ENCODE data around the gene DYNC1I1. TPM values are rescaled to one million over a fixed set of nuclear protein-coding genes. Genes with fewer than 3 reads are reported as not detected.

The DYNC1I1 gene
- total and polyA plus RNA-seq, 2 experiments from 2014 or later = 0.53 to 1.4 TPM

GRCh38 chr7:96061009-96061408 lies 288.7 kb downstream of the DYNC1I1 start:
- Histone ChIP-seq H2AFZ (no peak overlapping the region), H4K20me1 (ENCODE audit: insufficient read depth) (no peaks in the 10 kb centered on the region), H3K4me2 (ENCODE audit: unreplicated experiment) (no peak overlapping the region), H3K27ac (no peak overlapping the region), H3K9me2 (ENCODE audit: insufficient read depth) (no peaks in the 10 kb centered on the region), H3K4me1 (ENCODE audit: insufficient read depth) (no peaks in the 10 kb centered on the region), H3K79me2 (ENCODE audit: insufficient read depth) (no peaks in the 10 kb centered on the region), H3K9ac (no peak overlapping the region), H3K9me3 (ENCODE audit: low read depth) (no peaks in the 10 kb centered on the region), H3K36me3 (ENCODE audit: low read depth) (no peaks in the 10 kb centered on the region), H3F3A (ENCODE audit: insufficient read depth) (no peaks in the 10 kb centered on the region), H3K27me3 (replicated peaks; ENCODE audit: insufficient read depth) (0 out of 2 replicates have a peak, but pooled peaks cover 6% of the 10 kb centered on the region), H3K4me3 (no peak overlapping the region)
- in situ Hi-C loops (cut with MboI) = no loop called here
- DNase-seq = no peak
- TF ChIP-seq EZH2 (IDR thresholded peaks at IDR 0.05; ENCODE audit: insufficient read depth, poor library complexity, severe bottlenecking) = no peak
- no peak for TF ChIP-seq EZH2phosphoT487 (IDR thresholded peaks at IDR 0.05; ENCODE audit: insufficient read depth, low read depth)
- WGBS, 2 experiments (ENCODE audit: low coverage in 1 of 2, low lambda C conversion rate in 2 of 2, missing lambda C conversion rate in 2 of 2) = 7 to 8% methylated on average over 7 of the region's 7 CpGs

DNA sequence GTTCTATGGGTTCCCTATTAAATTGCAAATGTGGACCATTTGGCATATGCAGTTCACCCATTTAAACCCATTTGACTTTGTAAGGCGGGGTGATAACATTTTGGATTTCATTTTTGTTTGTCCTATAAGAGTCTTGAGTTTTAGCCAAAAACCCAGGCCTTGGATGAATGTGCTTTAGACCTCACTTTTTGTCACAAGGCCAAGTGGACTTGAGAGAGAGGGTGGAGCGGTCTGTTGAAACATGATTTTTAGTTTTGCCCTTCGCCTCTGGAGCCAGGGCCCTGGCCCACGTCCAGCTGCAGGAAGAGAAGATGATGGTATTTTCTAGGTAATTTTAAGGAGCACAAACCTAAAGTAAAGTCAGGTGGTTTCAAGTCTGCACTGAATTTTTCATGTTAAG lies 289.5 kb downstream of the DYNC1I1 start:
- H4K20me1 ChIP-seq (ENCODE audit: insufficient read depth) = no peaks in the 10 kb centered on the region
- H3K79me2 ChIP-seq (ENCODE audit: insufficient read depth) = no peaks in the 10 kb centered on the region
- H3K27me3 ChIP-seq (replicated peaks; ENCODE audit: insufficient read depth) = peaks cover 14% of the 10 kb centered on the region
- H2AFZ ChIP-seq = no peak overlapping the region
- H3K4me3 ChIP-seq = no peak overlapping the region
- no peak overlapping the region for H3K27ac ChIP-seq
- no peaks in the 10 kb centered on the region for H3K4me1 ChIP-seq (ENCODE audit: insufficient read depth)
- no peaks in the 10 kb centered on the region for H3F3A ChIP-seq (ENCODE audit: insufficient read depth)
- WGBS, 2 experiments (ENCODE audit: low coverage in 1 of 2, low lambda C conversion rate in 2 of 2, missing lambda C conversion rate in 2 of 2) = 27 to 33% methylated on average over 4 of the region's 4 CpGs
- H3K9me3 ChIP-seq (ENCODE audit: low read depth) = no peaks in the 10 kb centered on the region
- no peaks in the 10 kb centered on the region for H3K9me2 ChIP-seq (ENCODE audit: insufficient read depth)
- no peak for TF ChIP-seq EZH2 (IDR thresholded peaks at IDR 0.05; ENCODE audit: insufficient read depth, poor library complexity, severe bottlenecking)
- no peak for TF ChIP-seq EZH2phosphoT487 (IDR thresholded peaks at IDR 0.05; ENCODE audit: insufficient read depth, low read depth)
- no peaks in the 10 kb centered on the region for H3K36me3 ChIP-seq (ENCODE audit: low read depth)
- DNase-seq = peak; percentile 20
- in situ Hi-C loops (cut with MboI) = no loop called here
- H3K9ac ChIP-seq = no peak overlapping the region
- no peak overlapping the region for H3K4me2 ChIP-seq (ENCODE audit: unreplicated experiment)

- no peaks in the 10 kb centered on the region for H4K20me1 ChIP-seq (ENCODE audit: insufficient read depth)
- no peaks in the 10 kb centered on the region for H3K79me2 ChIP-seq (ENCODE audit: insufficient read depth)
- peaks cover 9% of the 10 kb centered on the region for H3K27me3 ChIP-seq (replicated peaks; ENCODE audit: insufficient read depth)
- 53 to 81% methylated on average over 1 of the region's 1 CpG for WGBS, 2 experiments (ENCODE audit: low coverage in 1 of 2, low lambda C conversion rate in 2 of 2, missing lambda C conversion rate in 2 of 2)
- no peak overlapping the region for H3K9ac ChIP-seq
- H3K4me3 ChIP-seq = no peak overlapping the region
- H3K9me2 ChIP-seq (ENCODE audit: insufficient read depth) = no peaks in the 10 kb centered on the region
- TF ChIP-seq EZH2phosphoT487 (IDR thresholded peaks at IDR 0.05; ENCODE audit: insufficient read depth, low read depth) = no peak
- no peak for TF ChIP-seq EZH2 (IDR thresholded peaks at IDR 0.05; ENCODE audit: insufficient read depth, poor library complexity, severe bottlenecking)
- no peak overlapping the region for H3K4me2 ChIP-seq (ENCODE audit: unreplicated experiment)
- DNase-seq = no peak
- no peak overlapping the region for H2AFZ ChIP-seq
- in situ Hi-C loops (cut with MboI) = no loop called here
- no peaks in the 10 kb centered on the region for H3K4me1 ChIP-seq (ENCODE audit: insufficient read depth)
- H3K36me3 ChIP-seq (ENCODE audit: low read depth) = no peaks in the 10 kb centered on the region
- H3K27ac ChIP-seq = no peak overlapping the region
- no peaks in the 10 kb centered on the region for H3F3A ChIP-seq (ENCODE audit: insufficient read depth)
- H3K9me3 ChIP-seq (ENCODE audit: low read depth) = no peaks in the 10 kb centered on the region
These were observed 295.0 kb downstream of the DYNC1I1 start for GRCh38 chr7:96067321-96067720.

- in situ Hi-C loops (cut with MboI) = no loop called here
- Histone ChIP-seq H3K4me2 (ENCODE audit: unreplicated experiment) (no peak overlapping the region), H3K27me3 (replicated peaks; ENCODE audit: insufficient read depth) (peaks cover 9% of the 10 kb centered on the region), H3K4me1 (ENCODE audit: insufficient read depth) (no peaks in the 10 kb centered on the region), H3K36me3 (ENCODE audit: low read depth) (no peaks in the 10 kb centered on the region), H3F3A (ENCODE audit: insufficient read depth) (no peaks in the 10 kb centered on the region), H3K9ac (no peak overlapping the region), H3K27ac (no peak overlapping the region), H4K20me1 (ENCODE audit: insufficient read depth) (no peaks in the 10 kb centered on the region), H3K9me2 (ENCODE audit: insufficient read depth) (no peaks in the 10 kb centered on the region), H3K9me3 (ENCODE audit: low read depth) (no peaks in the 10 kb centered on the region), H2AFZ (no peak overlapping the region), H3K79me2 (ENCODE audit: insufficient read depth) (no peaks in the 10 kb centered on the region), H3K4me3 (no peak overlapping the region)
- TF ChIP-seq EZH2 (IDR thresholded peaks at IDR 0.05; ENCODE audit: insufficient read depth, poor library complexity, severe bottlenecking) (no peak), EZH2phosphoT487 (IDR thresholded peaks at IDR 0.05; ENCODE audit: insufficient read depth, low read depth) (no peak)
- DNase-seq = no peak
- WGBS, 2 experiments (ENCODE audit: low coverage in 1 of 2, low lambda C conversion rate in 2 of 2, missing lambda C conversion rate in 2 of 2) = 60 to 72% methylated on average over 3 of the region's 3 CpGs
These were observed 297.0 kb downstream of the DYNC1I1 start for GRCh38 chr7:96069401-96069800.

- 0 out of 2 replicates have a peak, but pooled peaks cover 5% of the 10 kb centered on the region for H3K4me1 ChIP-seq (ENCODE audit: insufficient read depth)
- no peaks in the 10 kb centered on the region for H3K36me3 ChIP-seq (ENCODE audit: low read depth)
- in situ Hi-C loops (cut with MboI) = loop anchor here (10.0 kb wide), 1 partner anchor 950 kb away; the partner anchor contains the start of gene DLX5
- no peaks in the 10 kb centered on the region for H3K9me2 ChIP-seq (ENCODE audit: insufficient read depth)
- no peaks in the 10 kb centered on the region for H3F3A ChIP-seq (ENCODE audit: insufficient read depth)
- no peak overlapping the region for H3K4me3 ChIP-seq
- 19 to 27% methylated on average over 1 of the region's 1 CpG for WGBS, 2 experiments (ENCODE audit: low coverage in 1 of 2, low lambda C conversion rate in 2 of 2, missing lambda C conversion rate in 2 of 2)
- no peak overlapping the region for H3K27ac ChIP-seq
- no peaks in the 10 kb centered on the region for H3K9me3 ChIP-seq (ENCODE audit: low read depth)
- H4K20me1 ChIP-seq (ENCODE audit: insufficient read depth) = no peaks in the 10 kb centered on the region
- peaks cover 16% of the 10 kb centered on the region for H3K27me3 ChIP-seq (replicated peaks; ENCODE audit: insufficient read depth)
- H3K9ac ChIP-seq = no peak overlapping the region
- H3K79me2 ChIP-seq (ENCODE audit: insufficient read depth) = no peaks in the 10 kb centered on the region
- H3K4me2 ChIP-seq (ENCODE audit: unreplicated experiment) = no peak overlapping the region
- TF ChIP-seq EZH2phosphoT487 (IDR thresholded peaks at IDR 0.05; ENCODE audit: insufficient read depth, low read depth) (no peak), EZH2 (IDR thresholded peaks at IDR 0.05; ENCODE audit: insufficient read depth, poor library complexity, severe bottlenecking) (no peak)
- DNase-seq = no peak
- H2AFZ ChIP-seq = no peak overlapping the region
These were observed 302.5 kb downstream of the DYNC1I1 start for GRCh38 chr7:96074871-96075270.
